Right cardiac atrium (tissue), 5 donors: ENCODE results near the gene ORAI2. TPM values are rescaled to one million over a fixed set of nuclear protein-coding genes. Genes with fewer than 3 reads are reported as not detected.
"Not testable (repeated sequence)": the region's sequence is repeated elsewhere in the genome, so short reads cannot be mapped to it uniquely, and the experiment has no call there.

Source experiments
- ATAC-seq, 2 donors: fragments of 200-7000 bp; cut with Tn5 transposase; one replicate each; pipeline versions ENCODE4 v1.8.0 to v1.9.1; 2020; ENCODE audit warnings: moderate library complexity in 2 of 2, mild to moderate bottlenecking in 1 of 2
- DNase-seq, 3 donors: peaks; one replicate each; pipeline ENCODE4 v3.0.0-alpha.2; 2020
- H3K27ac ChIP-seq: one replicate; pipeline ENCODE4 v1.5.1; 2013; ENCODE audit warnings: mild to moderate bottlenecking, low read length, control low read depth, moderate library complexity
- H3K27me3 ChIP-seq: one replicate; pipeline ENCODE4 v1.6.1; 2013; ENCODE audit not compliant: control insufficient read depth, insufficient read depth
- H3K4me1 ChIP-seq: one replicate; pipeline ENCODE4 v1.6.1; 2013; ENCODE audit warnings: low read length; ENCODE audit not compliant: control insufficient read depth, insufficient read depth
- H3K4me3 ChIP-seq: one replicate; pipeline ENCODE4 v1.5.1; 2013; ENCODE audit warnings: low read length, control low read depth
- H3K9me3 ChIP-seq: one replicate; pipeline ENCODE4 v1.6.1; 2013; ENCODE audit warnings: low read length; ENCODE audit not compliant: control insufficient read depth
- WGBS: extraction: QIAGEN DNeasy Blood & Tissue Kit; methylation state at CpG from one replicate; pipeline ENCODE4 v1.1.7; 2013; 5-methylcytosine and 5-hydroxymethylcytosine counted together
- intact Hi-C, 4 donors: fragments of 100-400 bp; cut with DNase I; formaldehyde crosslinking; loops; one replicate each; pipeline versions ENCODE4 v1.11.0 to v1.14.0; 2022 to 2023
- microRNA-seq, 2 donors: library from miRNA; unstranded; fragments of <30 nt; microRNA quantifications; one replicate each; pipeline ENCODE4 v1.2.0, GENCODE V29; 2020 to 2021
- polyA plus RNA-seq: library from polyadenylated mRNA; stranded (reverse); fragments of 200-250 nt; gene quantifications from one replicate; pipeline ENCODE4 v1.2.3, GENCODE V29; 2013
- total RNA-seq, 4 donors: library from RNA; stranded (reverse); fragmentation: NEBNext Ultra II Directional; extraction: Animal tissue kit (Norgen Biotek cat#: 25700); gene quantifications; one replicate each; pipeline ENCODE4 v1.2.1, GENCODE V29; 2021
- donor health status: healthy with polysubstance abuse.
- donor health status: DM: no; HTN: yes; CAD: no.
- donor health status: DM: no; HTN: no; CAD: no.
- donor health status: DM: no; HTN: yes; CAD: no; lungs with severe emphysema.
- donor health status: DM: yes; HTN: yes; CAD: no.

Gene ORAI2
- total and polyA plus RNA-seq, 5 donors: 2.9 to 7.4 (median 4.3) TPM

- DNase-seq (peak in 2 of 3 donors; percentile 13 to 38), ATAC-seq (peak; percentile 60 to 88)
- H3K9me3 ChIP-seq, intact Hi-C loops, H3K27ac ChIP-seq, H3K27me3 ChIP-seq, H3K4me3 ChIP-seq, H3K4me1 ChIP-seq: not testable (repeated sequence)
- 72% methylated on average over 5 of the region's 24 CpGs for WGBS
These were observed 72.2 kb downstream of the ORAI2 start for GRCh38 chr7:102505298-102506185.

Small RNAs within 50 kb of the gene (microRNA-seq; reads per million reads assigned to microRNA genes)
- gene MIR4467: 0 reads per million in 2 donors
- gene MIR5090: 0.54 to 2.1 reads per million in 2 donors
- 0 reads per million in 2 donors for gene MIR548O

Other genes starting within 250 kb of the ORAI2 start
- 1 to 10 TPM in 2 of 4 donors, under 1 TPM in 2; 0.49 to 2.8 (median 1.2) TPM for gene SH2B2, start 146.7 kb upstream of the ORAI2 start, total RNA-seq
- gene SH2B2, start 146.7 kb upstream of the ORAI2 start, polyA plus RNA-seq: 0.84 TPM
- gene SPDYE6, start 77.1 kb upstream of the ORAI2 start, total RNA-seq: not detected
- 0.18 TPM for gene SPDYE6, start 77.1 kb upstream of the ORAI2 start, polyA plus RNA-seq
- gene PRKRIP1, start 37.2 kb upstream of the ORAI2 start, total RNA-seq: 10 to 100 TPM; 14.6 to 20.5 (median 15.3) TPM
- gene PRKRIP1, start 37.2 kb upstream of the ORAI2 start, polyA plus RNA-seq: 17.7 TPM
- 1 to 10 TPM; 7.6 to 9.2 (median 8.3) TPM for gene ALKBH4, start 31.3 kb downstream of the ORAI2 start, total RNA-seq
- gene ALKBH4, start 31.3 kb downstream of the ORAI2 start, polyA plus RNA-seq: 7.3 TPM
- 10 to 100 TPM in 3 of 4 donors, 1 to 10 TPM in 1; 9.7 to 14.2 (median 11.0) TPM for gene LRWD1, start 31.4 kb downstream of the ORAI2 start, total RNA-seq
- gene LRWD1, start 31.4 kb downstream of the ORAI2 start, polyA plus RNA-seq: 8.5 TPM
- gene POLR2J, start 45.3 kb downstream of the ORAI2 start, total RNA-seq: 10 to 100 TPM; 51.0 to 63.0 (median 58.8) TPM
- gene POLR2J, start 45.3 kb downstream of the ORAI2 start, polyA plus RNA-seq: 176 TPM
- 10 to 100 TPM in 2 of 4 donors, 1 to 10 TPM in 2; 3.8 to 12.8 (median 9.4) TPM for gene RASA4B, start 84.2 kb downstream of the ORAI2 start, total RNA-seq
- 5.8 TPM for gene RASA4B, start 84.2 kb downstream of the ORAI2 start, polyA plus RNA-seq
- 1 to 10 TPM; 3.4 to 8.3 (median 7.2) TPM for gene UPK3BL2, start 110.1 kb downstream of the ORAI2 start, total RNA-seq
- 2.7 TPM for gene UPK3BL2, start 110.1 kb downstream of the ORAI2 start, polyA plus RNA-seq
- gene SPDYE2, start 117.7 kb downstream of the ORAI2 start, total RNA-seq: not detected
- gene SPDYE2, start 117.7 kb downstream of the ORAI2 start, polyA plus RNA-seq: 0.09 TPM
- gene POLR2J3, start 139.0 kb downstream of the ORAI2 start, total RNA-seq: 10 to 100 TPM; 10.2 to 17.3 (median 12.3) TPM
- 54.8 TPM for gene POLR2J3, start 139.0 kb downstream of the ORAI2 start, polyA plus RNA-seq
- 10 to 100 TPM; 10.5 to 27.2 (median 22.7) TPM for gene RASA4, start 183.2 kb downstream of the ORAI2 start, total RNA-seq
- gene RASA4, start 183.2 kb downstream of the ORAI2 start, polyA plus RNA-seq: 14.2 TPM
- 10 to 100 TPM in 2 of 4 donors, 1 to 10 TPM in 2; 5.1 to 22.6 (median 9.9) TPM for gene UPK3BL1, start 209.2 kb downstream of the ORAI2 start, total RNA-seq
- 24.2 TPM for gene UPK3BL1, start 209.2 kb downstream of the ORAI2 start, polyA plus RNA-seq
- not detected for gene SPDYE2B, start 216.7 kb downstream of the ORAI2 start, total RNA-seq
- not detected for gene SPDYE2B, start 216.7 kb downstream of the ORAI2 start, polyA plus RNA-seq
- 1 to 10 TPM; 3.5 to 5.1 (median 4.1) TPM for gene POLR2J2, start 238.1 kb downstream of the ORAI2 start, total RNA-seq
- 2.8 TPM for gene POLR2J2, start 238.1 kb downstream of the ORAI2 start, polyA plus RNA-seq